IPS-20b (cell line): Measurements from ENCODE around the gene CFAP54.
"Not testable (repeated sequence)": the region's sequence is repeated elsewhere in the genome, so short reads cannot be mapped to it uniquely, and the experiment has no call there.

Source experiments
- H3K27ac ChIP-seq: one replicate; pipeline ENCODE4 v1.5.1; 2013; ENCODE audit warnings: low read length
- H3K27me3 ChIP-seq: 2 replicates; pipeline ENCODE4 v1.6.1; 2013; ENCODE audit warnings: mild to moderate bottlenecking, low read length, inconsistent platforms; ENCODE audit not compliant: insufficient read depth
- H3K36me3 ChIP-seq: 2 replicates; pipeline ENCODE4 v1.6.1; 2013; ENCODE audit warnings: low read depth, mild to moderate bottlenecking, inconsistent platforms, low read length, moderate library complexity; ENCODE audit not compliant: insufficient read depth
- H3K4me1 ChIP-seq: 2 replicates; pipeline ENCODE4 v1.6.1; 2013; ENCODE audit warnings: mild to moderate bottlenecking, control low read depth, inconsistent platforms, low read length, moderate library complexity; ENCODE audit not compliant: insufficient read depth
- H3K4me3 ChIP-seq: 2 replicates; pipeline ENCODE4 v1.5.1; 2013; ENCODE audit warnings: mild to moderate bottlenecking, low read length, inconsistent platforms
- H3K9ac ChIP-seq: 2 replicates; pipeline ENCODE4 v1.6.1; 2013; ENCODE audit warnings: low read depth, mild to moderate bottlenecking, inconsistent platforms, low read length, moderate library complexity
- H3K9me3 ChIP-seq: 2 replicates; pipeline ENCODE4 v1.6.1; 2013; ENCODE audit warnings: mild to moderate bottlenecking, low read depth, low read length, inconsistent platforms; ENCODE audit not compliant: insufficient read depth

CFAP54 gene

DNA sequence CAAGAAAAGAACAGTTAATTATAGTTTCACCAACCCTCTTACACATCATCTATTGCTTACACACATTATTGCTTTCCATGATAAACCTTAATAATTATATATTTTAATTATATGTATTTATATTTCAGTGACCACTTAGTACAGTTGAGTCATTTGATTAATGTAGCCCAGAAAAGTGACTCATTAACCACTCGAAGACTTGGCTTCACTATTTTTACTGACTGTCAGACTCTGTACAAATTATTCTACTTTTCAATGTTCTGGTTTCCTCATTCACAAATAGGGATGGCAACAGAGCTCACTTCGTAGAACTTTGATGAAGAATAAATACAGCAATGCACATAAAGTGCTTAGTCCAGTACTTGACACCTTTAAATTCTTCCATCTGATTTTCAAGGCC lies 98.3 kb downstream of the CFAP54 start:
- Histone ChIP-seq H3K9ac (no peak overlapping the region), H3K4me1 (no peaks in the 10 kb centered on the region), H3K36me3 (no peaks in the 10 kb centered on the region), H3K27me3 (no peaks in the 10 kb centered on the region), H3K27ac (no peak overlapping the region), H3K9me3 (no peaks in the 10 kb centered on the region), H3K4me3 (no peak overlapping the region)

DNA sequence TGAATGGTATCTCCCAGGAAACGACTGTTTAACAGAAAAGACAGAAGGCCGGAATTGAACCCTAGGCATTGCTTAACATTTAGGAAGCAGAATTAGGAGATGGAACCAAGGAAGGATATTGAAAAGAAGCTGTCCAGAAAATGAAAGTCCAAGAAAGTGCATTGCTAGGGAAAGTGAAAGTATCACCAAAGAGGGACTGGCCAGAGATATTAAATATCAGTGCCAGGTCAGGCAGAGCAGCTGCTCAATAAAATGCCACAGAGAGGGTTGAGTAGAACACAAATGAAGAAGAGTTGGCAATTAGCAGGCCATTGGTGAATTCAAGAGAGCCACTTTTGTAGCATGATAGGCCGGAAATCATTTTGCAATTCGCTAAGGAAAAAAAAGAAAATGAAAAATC lies 101.6 kb downstream of the CFAP54 start:
- Histone ChIP-seq H3K9me3 (no peaks in the 10 kb centered on the region), H3K4me3 (no peak overlapping the region), H3K36me3 (no peaks in the 10 kb centered on the region), H3K9ac (no peak overlapping the region), H3K4me1 (no peaks in the 10 kb centered on the region), H3K27me3 (no peaks in the 10 kb centered on the region), H3K27ac (no peak overlapping the region)

DNA sequence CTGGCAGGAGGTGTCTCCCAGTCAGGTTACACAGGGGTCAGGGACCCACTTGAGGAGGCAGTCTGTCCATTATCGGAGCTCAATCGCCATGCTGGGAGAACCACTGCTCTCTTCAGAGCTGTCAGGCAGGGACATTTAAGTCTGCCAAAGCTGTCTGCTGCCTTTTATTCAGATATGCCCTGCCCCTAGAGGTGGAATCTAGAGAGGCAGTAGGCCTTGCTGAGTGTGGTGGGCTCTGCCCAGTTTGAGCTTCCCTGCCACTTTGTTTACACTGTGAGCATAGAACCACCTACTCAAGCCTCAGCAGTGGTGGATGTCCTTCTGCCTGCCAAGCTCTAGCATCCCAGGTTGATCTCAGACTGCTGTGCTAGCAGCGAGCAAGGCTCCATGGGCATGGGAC lies 115.0 kb downstream of the CFAP54 start:
- H3K9ac ChIP-seq, H3K27me3 ChIP-seq, H3K27ac ChIP-seq, H3K4me3 ChIP-seq, H3K9me3 ChIP-seq, H3K4me1 ChIP-seq, H3K36me3 ChIP-seq: not testable (repeated sequence)

DNA sequence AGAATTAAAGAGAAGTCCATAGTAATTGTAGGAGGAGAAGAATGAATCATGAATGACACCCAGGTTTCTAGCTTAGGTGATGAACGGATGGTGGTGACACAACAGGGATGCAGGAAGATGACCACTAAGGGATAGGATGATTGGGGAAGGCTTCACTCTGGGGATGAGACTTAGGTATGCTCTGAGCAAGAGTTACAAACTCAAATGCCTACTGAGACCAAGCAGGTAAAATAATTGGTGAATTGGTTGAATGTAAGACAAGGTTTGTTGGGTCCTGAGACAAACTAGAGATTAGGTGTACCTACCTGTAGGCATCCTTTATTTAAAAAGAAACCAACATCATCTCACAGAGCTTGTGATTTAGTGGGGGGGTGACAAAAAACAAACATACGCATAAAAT lies 116.3 kb downstream of the CFAP54 start:
- no peaks in the 10 kb centered on the region for H3K27me3 ChIP-seq
- H3K4me1 ChIP-seq, result no peaks in the 10 kb centered on the region
- no peaks in the 10 kb centered on the region for H3K36me3 ChIP-seq
- no peak overlapping the region for H3K27ac ChIP-seq
- peaks cover 16% of the 10 kb centered on the region for H3K9me3 ChIP-seq
- no peak overlapping the region for H3K4me3 ChIP-seq
- no peak overlapping the region for H3K9ac ChIP-seq

DNA sequence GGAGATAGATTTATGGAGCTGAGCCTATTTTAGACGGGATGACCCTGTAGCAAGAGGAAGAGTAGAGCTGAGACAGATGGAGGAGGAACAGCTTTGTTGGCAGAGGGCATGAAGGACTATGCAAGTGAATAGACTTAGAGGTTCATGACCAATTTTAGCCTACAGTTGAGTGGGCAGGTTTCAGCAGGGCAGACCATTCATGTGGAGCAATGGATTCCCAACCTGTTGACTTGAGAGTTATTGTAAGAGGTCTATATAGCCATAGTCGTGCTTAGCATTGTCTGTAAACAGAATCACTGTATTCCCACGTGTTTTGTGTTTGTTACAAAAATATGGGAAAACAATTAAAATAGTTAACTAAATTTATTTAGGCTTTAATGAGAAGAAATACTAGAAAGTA lies 116.8 kb downstream of the CFAP54 start:
- Histone ChIP-seq H3K27ac (no peak overlapping the region), H3K9me3 (peaks cover 18% of the 10 kb centered on the region), H3K36me3 (no peaks in the 10 kb centered on the region), H3K4me3 (no peak overlapping the region), H3K27me3 (no peaks in the 10 kb centered on the region), H3K9ac (no peak overlapping the region), H3K4me1 (no peaks in the 10 kb centered on the region)

DNA sequence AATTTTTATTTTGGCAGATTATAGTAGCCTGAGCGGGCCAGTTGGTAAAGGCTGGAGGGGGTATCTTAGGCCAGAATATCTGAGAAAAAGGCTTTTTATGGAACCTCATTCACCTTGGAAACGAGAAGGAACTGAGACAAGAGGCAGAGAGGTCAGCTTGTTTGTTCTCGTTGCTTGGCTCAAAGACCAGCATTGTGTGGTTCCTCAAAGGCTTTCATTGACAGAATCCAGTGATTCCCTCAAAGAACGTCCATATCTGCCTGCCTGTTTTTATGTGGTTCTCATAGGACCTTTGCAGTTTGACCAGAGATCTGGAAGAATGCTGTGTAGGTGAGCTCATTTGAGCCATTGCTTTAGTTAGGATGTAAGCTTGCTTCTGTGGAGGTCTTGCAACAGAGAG lies 117.3 kb downstream of the CFAP54 start:
- peaks cover 23% of the 10 kb centered on the region for H3K9me3 ChIP-seq
- no peaks in the 10 kb centered on the region for H3K4me1 ChIP-seq
- H3K27ac ChIP-seq, result no peak overlapping the region
- no peaks in the 10 kb centered on the region for H3K27me3 ChIP-seq
- no peaks in the 10 kb centered on the region for H3K36me3 ChIP-seq
- H3K9ac ChIP-seq, result no peak overlapping the region
- no peak overlapping the region for H3K4me3 ChIP-seq

DNA sequence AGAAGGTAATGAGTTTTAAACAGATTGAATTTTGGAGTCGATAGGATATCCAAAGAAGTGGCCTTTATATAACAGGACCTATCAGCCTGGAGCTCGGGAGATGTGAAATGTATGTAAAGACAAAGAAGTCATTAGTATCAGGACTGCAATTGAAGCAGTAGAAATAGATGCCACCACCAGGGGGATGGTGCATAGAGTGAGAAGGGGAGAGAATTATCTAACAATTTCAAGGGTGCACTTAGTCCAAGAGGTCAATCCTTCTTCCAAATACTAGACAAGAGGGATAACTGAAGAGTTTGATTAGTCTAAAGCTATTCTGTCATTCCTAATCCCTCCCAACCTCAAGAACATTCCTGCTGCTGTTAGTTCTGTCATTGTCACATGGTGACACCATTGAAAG lies 127.8 kb downstream of the CFAP54 start:
- Histone ChIP-seq H3K27me3 (no peaks in the 10 kb centered on the region), H3K4me3 (no peak overlapping the region), H3K9me3 (no peaks in the 10 kb centered on the region), H3K27ac (no peak overlapping the region), H3K9ac (no peak overlapping the region), H3K36me3 (no peaks in the 10 kb centered on the region), H3K4me1 (no peaks in the 10 kb centered on the region)

DNA sequence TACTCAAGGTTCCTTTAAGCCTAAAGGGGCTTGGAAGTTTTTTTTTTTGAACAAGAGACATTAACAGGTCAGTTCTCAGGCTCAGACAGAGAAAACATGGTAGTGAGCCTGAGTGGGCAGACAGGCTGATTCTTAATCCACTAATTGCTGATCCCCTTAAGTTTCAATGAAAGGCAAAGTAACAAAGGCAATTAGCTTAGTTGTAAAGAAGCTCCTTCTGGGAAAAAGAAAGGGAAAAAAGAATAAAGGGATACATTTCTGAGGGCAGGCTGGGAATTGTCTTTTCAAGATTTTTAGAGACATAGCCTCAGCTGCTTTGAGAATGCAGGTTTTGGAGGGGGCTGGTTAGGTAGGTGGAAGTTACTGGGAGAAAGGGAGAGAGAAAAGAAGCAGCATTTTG lies 133.8 kb downstream of the CFAP54 start:
- H3K27ac ChIP-seq, result no peak overlapping the region
- no peaks in the 10 kb centered on the region; the same call in 1 of the 2 replicates for H3K4me1 ChIP-seq
- H3K9me3 ChIP-seq, result no peaks in the 10 kb centered on the region
- no peaks in the 10 kb centered on the region for H3K36me3 ChIP-seq
- no peaks in the 10 kb centered on the region for H3K27me3 ChIP-seq
- no peak overlapping the region for H3K4me3 ChIP-seq
- H3K9ac ChIP-seq, result no peak overlapping the region

DNA sequence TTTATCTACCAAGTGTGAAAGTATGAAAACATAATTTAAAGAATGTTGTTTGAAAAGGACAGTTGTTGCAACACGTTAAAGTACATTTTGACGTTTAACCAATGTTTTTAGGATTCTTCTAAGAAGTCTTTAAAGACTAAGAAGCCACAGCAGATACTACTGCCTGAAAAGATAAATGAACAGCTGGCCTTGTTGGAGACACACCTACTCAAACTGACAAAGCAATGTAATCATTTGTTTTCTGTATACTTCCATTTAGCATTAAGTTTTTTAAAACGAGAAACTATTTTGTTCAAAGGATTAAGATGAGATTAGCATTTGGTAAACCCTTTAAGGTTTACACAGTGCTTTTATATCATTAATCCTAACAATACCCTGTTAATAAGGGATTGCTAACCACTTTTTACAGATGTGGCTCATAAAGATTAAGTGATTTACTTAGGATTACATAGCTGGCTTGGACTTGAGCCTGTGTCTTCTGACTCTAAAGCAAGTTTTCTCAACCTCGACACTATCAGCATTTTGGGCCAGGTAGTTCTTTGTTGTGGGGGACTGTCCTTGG lies 134.4 kb downstream of the CFAP54 start:
- H3K4me1 ChIP-seq, result no peaks in the 10 kb centered on the region; the same call in 1 of the 2 replicates
- no peaks in the 10 kb centered on the region for H3K27me3 ChIP-seq
- H3K9me3 ChIP-seq, result no peaks in the 10 kb centered on the region
- no peak overlapping the region for H3K27ac ChIP-seq
- H3K4me3 ChIP-seq, result no peak overlapping the region
- H3K36me3 ChIP-seq, result no peaks in the 10 kb centered on the region
- H3K9ac ChIP-seq, result no peak overlapping the region

DNA sequence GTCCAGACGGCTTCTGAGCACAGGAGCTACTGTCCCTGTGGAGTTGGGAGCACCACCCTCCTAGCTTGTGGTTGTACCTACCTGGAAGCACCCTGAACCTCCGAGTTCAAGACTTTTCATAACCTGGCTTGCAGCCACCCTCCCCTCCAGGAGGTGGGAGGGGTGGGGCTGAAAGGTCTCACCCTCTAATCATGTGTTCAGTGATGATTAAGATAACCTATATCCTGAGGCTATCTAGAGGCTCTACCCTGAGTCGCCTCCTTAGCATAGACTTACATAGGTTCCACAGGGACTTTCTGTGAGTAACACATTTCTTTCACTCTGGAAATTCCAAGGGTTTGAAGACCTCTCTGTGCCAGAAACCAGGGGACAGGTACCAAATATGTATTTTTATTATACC lies 146.5 kb downstream of the CFAP54 start:
- H3K9me3 ChIP-seq, result no peaks in the 10 kb centered on the region
- no peak overlapping the region for H3K9ac ChIP-seq
- H3K36me3 ChIP-seq, result no peaks in the 10 kb centered on the region
- no peak overlapping the region for H3K4me3 ChIP-seq
- no peak overlapping the region for H3K27ac ChIP-seq
- H3K27me3 ChIP-seq, result no peaks in the 10 kb centered on the region
- H3K4me1 ChIP-seq, result no peaks in the 10 kb centered on the region

DNA sequence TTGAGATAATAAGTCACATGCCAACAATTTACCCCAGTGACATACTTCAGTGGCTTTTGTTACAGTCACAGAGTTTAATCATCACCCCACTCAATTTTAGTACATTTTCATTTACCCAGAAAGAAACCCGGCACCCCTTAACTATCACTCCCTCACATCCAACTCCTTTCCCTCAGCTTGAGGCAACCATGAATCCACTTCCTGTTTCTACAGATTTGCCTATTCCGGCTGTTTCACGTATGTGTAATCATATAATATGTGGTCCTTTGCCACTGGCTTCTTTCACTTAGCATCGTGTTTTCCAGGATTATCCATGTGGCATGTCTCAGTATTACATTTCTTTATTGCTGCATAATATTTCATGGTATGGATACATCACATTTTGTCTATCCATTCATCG lies 147.5 kb downstream of the CFAP54 start:
- H3K27ac ChIP-seq, result no peak overlapping the region
- no peaks in the 10 kb centered on the region for H3K36me3 ChIP-seq
- H3K9me3 ChIP-seq, result no peaks in the 10 kb centered on the region
- no peak overlapping the region for H3K9ac ChIP-seq
- H3K27me3 ChIP-seq, result no peaks in the 10 kb centered on the region
- no peak overlapping the region for H3K4me3 ChIP-seq
- no peaks in the 10 kb centered on the region for H3K4me1 ChIP-seq

DNA sequence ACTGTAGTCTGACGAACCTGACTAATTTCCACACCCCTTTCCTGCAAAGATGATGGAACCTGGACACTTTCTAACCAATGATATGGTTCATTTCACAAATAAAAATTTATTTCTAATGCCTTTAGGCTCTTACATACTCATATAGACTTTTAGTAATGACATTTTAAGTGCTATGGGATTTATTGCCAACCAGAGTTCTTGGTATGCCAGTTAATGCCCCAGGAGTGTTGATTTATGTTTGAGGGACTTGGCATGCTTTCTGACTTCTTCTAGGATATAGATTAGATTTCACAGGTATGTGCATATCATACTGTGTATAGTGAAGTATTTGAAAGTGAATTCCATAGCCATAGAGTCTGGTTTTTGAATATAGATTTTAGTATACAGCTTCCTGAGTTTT lies 159.5 kb downstream of the CFAP54 start:
- Histone ChIP-seq H3K9me3 (no peaks in the 10 kb centered on the region; the same call in 1 of the 2 replicates), H3K36me3 (no peaks in the 10 kb centered on the region), H3K4me3 (no peak overlapping the region), H3K4me1 (no peaks in the 10 kb centered on the region), H3K27me3 (no peaks in the 10 kb centered on the region), H3K27ac (no peak overlapping the region), H3K9ac (no peak overlapping the region)

DNA sequence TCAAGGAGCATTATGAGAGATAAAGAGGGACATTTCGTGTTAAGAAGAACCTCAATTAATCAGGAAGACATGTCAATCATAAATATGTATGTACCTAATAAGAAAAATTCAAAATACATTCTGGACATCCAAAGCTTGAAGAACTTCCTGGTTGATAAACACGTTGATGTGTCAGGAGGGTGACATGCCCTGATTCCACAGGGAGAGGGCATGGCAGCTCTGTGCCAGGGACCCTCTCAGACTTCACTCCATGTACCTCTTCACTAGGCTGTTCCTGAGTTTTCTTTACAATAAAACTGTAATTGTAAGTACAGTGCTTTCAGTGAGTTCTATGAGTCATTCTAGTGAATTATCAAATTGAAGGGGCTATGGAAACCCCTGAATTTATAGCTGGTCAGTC lies 163.5 kb downstream of the CFAP54 start:
- no peak overlapping the region for H3K4me3 ChIP-seq
- no peaks in the 10 kb centered on the region for H3K4me1 ChIP-seq
- H3K27me3 ChIP-seq, result no peaks in the 10 kb centered on the region
- H3K27ac ChIP-seq, result no peak overlapping the region
- H3K9me3 ChIP-seq, result no peaks in the 10 kb centered on the region
- H3K9ac ChIP-seq, result no peak overlapping the region
- H3K36me3 ChIP-seq, result no peaks in the 10 kb centered on the region
